K562 (cell line): ENCODE data around the gene RPL7A. TPM values are rescaled to one million over a fixed set of nuclear protein-coding genes. Genes with fewer than 3 reads are reported as not detected.

Experiments
- ATAC-seq: fragments of 200-7000 bp; cut with Tn5 transposase; 3 replicates; pipeline ENCODE4 v1.9.1; 2020; ENCODE audit warnings: moderate library complexity
- BruUV-seq: library from RNA; stranded (reverse); fragments of 400-500 nt; replicated peaks from 2 replicates; lab custom pipeline; 2021; lab: Mats Ljungman, UMichigan
- CTCF ChIA-PET: fragments of 300-600 bp; formaldehyde crosslinking; extraction: SDS; loops from one replicate; lab custom pipeline; 2021; ENCODE audit warnings: low intra/inter-chr PET ratio; lab: Yijun Ruan, JAX
- POLR2A ChIA-PET: fragments of 300-600, 350-650 bp; sonication (Branson Sonifier 250); formaldehyde crosslinking; extraction: SDS; loops from one replicate; lab custom pipeline; 2021; ENCODE audit warnings: antibody characterized with exemption, inconsistent platforms; lab: Yijun Ruan, JAX
- DNase-seq, 4 experiments: peaks; one replicate each; pipeline versions ENCODE4 v3.0.0 to v3.0.0-alpha.2; 2011 to 2018; ENCODE audit warnings: low spot score in 3 of 4, mixed read lengths in 3 of 4; ENCODE audit errors: extremely low read depth in 1 of 4
- FAIRE-seq: peaks from 2 replicates; lab custom pipeline; 2011; peaks lifted over from hg19 to GRCh38; lab: Jason Lieb, UNC
- H2AFZ ChIP-seq: 2 replicates; pipeline ENCODE4 v1.6.0; 2011; ENCODE audit warnings: low read depth, low read length, control low read depth, inconsistent platforms
- H3K27ac ChIP-seq: fragments of 200-600 bp; 3 replicates; pipeline ENCODE4 v1.8.0; 2011; ENCODE audit warnings: low read depth, mild to moderate bottlenecking, control low read depth, inconsistent platforms, low read length, moderate library complexity, mixed read lengths; ENCODE audit errors: extremely low read depth
- H3K27me3 ChIP-seq, 2 experiments: fragments of 300-600 bp in 1 of 2; 2 replicates in 1 of 2; 3 replicates in 1 of 2; pipeline versions ENCODE4 v1.6.0 to v1.8.0; 2011; ENCODE audit warnings: inconsistent platforms in 2 of 2, low read length in 2 of 2, mild to moderate bottlenecking in 1 of 2, mixed read lengths in 1 of 2, moderate library complexity in 1 of 2; ENCODE audit not compliant: control insufficient read depth in 2 of 2, insufficient read depth in 2 of 2
- H3K36me3 ChIP-seq: fragments of 300-600 bp; 3 replicates; pipeline ENCODE4 v1.8.0; 2011; ENCODE audit warnings: mild to moderate bottlenecking, low read length, inconsistent platforms; ENCODE audit not compliant: control insufficient read depth, insufficient read depth
- H3K4me1 ChIP-seq, 2 experiments: fragments of 200-600 bp in 1 of 2; replicated peaks in 1 of 2; 2 replicates in 1 of 2; 3 replicates in 1 of 2; pipeline versions ENCODE4 v1.5.1 to v1.8.0; 2011; ENCODE audit warnings: inconsistent platforms in 2 of 2, low read length in 2 of 2, mild to moderate bottlenecking in 1 of 2, mixed read lengths in 1 of 2, moderate library complexity in 1 of 2; ENCODE audit not compliant: control insufficient read depth in 2 of 2, insufficient read depth in 2 of 2
- H3K4me2 ChIP-seq: 2 replicates; pipeline ENCODE4 v1.6.1; 2011; ENCODE audit warnings: low read length, control low read depth, inconsistent platforms, mixed read lengths; ENCODE audit not compliant: insufficient read depth
- H3K4me3 ChIP-seq: fragments of 200-600 bp; sonication (generic), shearing (Covaris generic); 2 replicates; pipeline ENCODE4 v1.5.1; 2016; ENCODE audit warnings: control low read depth, inconsistent platforms
- H3K79me2 ChIP-seq: fragments of 200-600 bp; 3 replicates; pipeline ENCODE4 v1.8.0; 2011; ENCODE audit warnings: low read length, inconsistent platforms; ENCODE audit not compliant: control insufficient read depth, insufficient read depth
- H3K9ac ChIP-seq, 2 experiments: 2 replicates each; pipeline versions ENCODE4 v1.6.0 to v1.6.1; 2011; ENCODE audit warnings: low read depth in 2 of 2, low read length in 2 of 2, control low read depth in 1 of 2, inconsistent platforms in 1 of 2, mild to moderate bottlenecking in 1 of 2, mixed read lengths in 1 of 2; ENCODE audit not compliant: insufficient read depth in 1 of 2
- H3K9me1 ChIP-seq: one replicate; pipeline ENCODE4 v1.6.0; 2011; ENCODE audit warnings: inconsistent platforms, mild to moderate bottlenecking, low read length, moderate library complexity; ENCODE audit not compliant: control insufficient read depth, insufficient read depth
- H3K9me3 ChIP-seq: replicated peaks from 2 replicates; pipeline ENCODE4 v1.5.1; 2011; ENCODE audit warnings: low read depth, low read length, inconsistent platforms; ENCODE audit not compliant: control insufficient read depth, insufficient read depth
- H4K20me1 ChIP-seq: replicated peaks from 2 replicates; pipeline ENCODE4 v1.6.1; 2011; ENCODE audit warnings: low read length, inconsistent platforms, mixed read lengths; ENCODE audit not compliant: control insufficient read depth, insufficient read depth
- BACH1 ChIP-seq: fragments of 200-800 bp; sonication (Bioruptor generic); IDR thresholded peaks from 2 replicates; pipeline ENCODE4 v1.6.1; 2016; ENCODE audit warnings: missing genetic modification characterization, missing compliant biosample characterization
- GATAD2B ChIP-seq: fragments of 450-650 bp; IDR thresholded peaks from 2 replicates; pipeline ENCODE4 v1.6.1; 2017; ENCODE audit warnings: mild to moderate bottlenecking, borderline replicate concordance
- POLR2G ChIP-seq: fragments of 200-400 bp; formaldehyde crosslinking; IDR thresholded peaks from 2 replicates; pipeline ENCODE4 v1.6.1; 2017; ENCODE audit warnings: low read depth, mild to moderate bottlenecking, antibody characterized with exemption, low read length, moderate library complexity
- RBM25 ChIP-seq: fragments of 200-400 bp; formaldehyde crosslinking; IDR thresholded peaks from 2 replicates; pipeline ENCODE4 v1.6.1; 2018; ENCODE audit warnings: low read length, low read depth, moderate library complexity; ENCODE audit not compliant: severe bottlenecking
- YY1 ChIP-seq, 3 experiments: IDR thresholded peaks; 2 replicates each; pipeline ENCODE4 v1.6.1; 2011; ENCODE audit warnings: low read length in 2 of 3, mild to moderate bottlenecking in 2 of 3, moderate library complexity in 2 of 3, borderline replicate concordance in 1 of 3, control low read depth in 1 of 3, low read depth in 1 of 3; ENCODE audit not compliant: insufficient read depth in 3 of 3, insufficient replicate concordance in 2 of 3, control insufficient read depth in 1 of 3, insufficient read length in 1 of 3; ENCODE audit errors: extremely low read depth in 1 of 3
- ZNF766 ChIP-seq: fragments of 200-800 bp; sonication (Bioruptor generic); conservative IDR thresholded peaks from 2 replicates; pipeline ENCODE4 v1.6.1; 2016; ENCODE audit warnings: missing genetic modification characterization, missing compliant biosample characterization
- WGBS: fragments of 100-300 bp; shearing (Covaris generic); methylation state at CpG from one replicate; pipeline ENCODE4 v1.1.6; 2016; ENCODE audit warnings: low coverage, mixed read lengths; ENCODE audit not compliant: insufficient coverage; ENCODE audit errors: missing lambda C conversion rate; 5-methylcytosine and 5-hydroxymethylcytosine counted together
- in situ Hi-C: fragments of 300-500 bp; cut with MboI; formaldehyde crosslinking; loops from 4 replicates; pipeline ENCODE4 v1.15.0; 2018; ENCODE audit warnings: inconsistent platforms, mixed read lengths
- intact Hi-C: fragments of 100-400 bp; cut with micrococcal nuclease; formaldehyde crosslinking; loops from 2 replicates; pipeline ENCODE4 v1.14.2; 2022
- polyA plus RNA-seq, 8 experiments: library from polyadenylated mRNA; depleted of rRNA in 4 of 8; stranded (reverse) in 5 of 8; unstranded in 3 of 8; fragments of >200 nt; fragmentation: Nextera tagmentation in 2 of 8; fragmentation: Illumina TruSeq in 1 of 8; extraction: Ambion mirVana in 2 of 8; extraction: Trizol in 1 of 8; gene quantifications; 2 replicates each; pipeline versions ENCODE4 v1.2.1 to v1.2.3, GENCODE V29; 2011 to 2014; ENCODE audit warnings: inconsistent platforms in 1 of 8, missing spikeins in 1 of 8
- total RNA-seq, 7 experiments: library from RNA; depleted of rRNA in 6 of 7; stranded (reverse); fragments of >200 nt in 6 of 7; fragmentation: Illumina TruSeq in 2 of 7; extraction: Trizol in 2 of 7; gene quantifications; 2 replicates each; pipeline versions ENCODE4 v1.2.1 to v1.2.3, GENCODE V29; 2011 to 2021; ENCODE audit warnings: low replicate concordance in 1 of 7

Gene RPL7A
- total and polyA plus RNA-seq, 9 of the 15 experiments (the other 6 are each of a cell fraction or from before 2014, with no cell fraction given): 1,935 to 3,760 (median 2,652) TPM

DNA sequence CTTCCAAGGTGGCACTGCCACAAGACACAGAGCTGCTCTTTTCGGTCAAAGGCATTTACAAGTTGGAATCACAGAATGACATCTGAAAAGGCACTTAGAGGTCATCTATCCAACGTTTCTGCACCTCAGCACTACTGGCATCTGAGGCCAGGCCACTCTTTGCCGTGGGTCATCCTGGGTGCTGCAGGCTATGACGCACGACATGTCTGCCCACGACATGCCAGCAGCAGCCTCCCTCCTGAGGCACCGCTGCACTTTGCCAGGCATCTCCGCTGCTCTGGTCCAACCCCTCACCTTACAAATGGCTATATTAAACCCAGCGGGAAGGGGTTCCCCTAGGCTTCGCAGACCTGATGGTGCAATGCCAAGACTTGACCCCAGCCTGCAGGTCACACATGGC lies 19.8 kb downstream of the RPL7A start:
- Histone ChIP-seq H3K27me3 (no peaks in the 10 kb centered on the region), H3K9me1 (peaks cover 34% of the 10 kb centered on the region), H3K4me3 (no peak overlapping the region), H4K20me1 (peaks cover 68% of the 10 kb centered on the region), H3K9ac (no peak overlapping the region), H3K27ac (no peak overlapping the region), H3K79me2 (peaks cover 66% of the 10 kb centered on the region), H3K36me3 (peaks cover 98% of the 10 kb centered on the region), H3K9me3 (no peaks in the 10 kb centered on the region), H2AFZ (no peak overlapping the region), H3K4me2 (no peak overlapping the region), H3K4me1 (peaks cover 22 to 23% of the 10 kb centered on the region in 2 experiments; a peak in 4 of 5 replicates)
- 93% methylated on average over 10 of the region's 10 CpGs for WGBS
- FAIRE-seq: no peak
- intact Hi-C loops (no loop called here), in situ Hi-C loops (no loop called here)
- no peak for TF ChIP-seq RBM25
- TF ChIP-seq BACH1 (tag): no peak
- no peak for TF ChIP-seq ZNF766 (CRISPR knock-in tag)
- peak; percentile 18; the same call in 1 of the 2 replicates for TF ChIP-seq POLR2G
- TF ChIP-seq GATAD2B: no peak
- TF ChIP-seq YY1 (IDR thresholded peaks at IDR 0.05; ENCODE audit: borderline replicate concordance in 1 of 3, control insufficient read depth in 1 of 3, extremely low read depth in 1 of 3, insufficient read depth in 3 of 3, insufficient read length in 1 of 3, insufficient replicate concordance in 2 of 3, low read depth in 1 of 3, low read length in 2 of 3): no peak
- BruUV-seq: no TSS peak
- ChIA-PET POLR2A (interaction anchor here (0.9 to 8.5 kb wide), 3 partner anchors 7 to 10 kb away, joined by 4 to 109 read pairs (median 81); partner anchors contain the start of genes STKLD1, SURF1, SURF2 and SURF4), CTCF (no interaction called here)
- ATAC-seq: no peak
- DNase-seq: no peak
